SU-DHL-6 (cell line): ENCODE results near the gene HPRT1.

Source experiments
- CTCF ChIP-seq: fragments of 200-600 bp; sonication (generic); IDR thresholded peaks from one replicate; pipeline ENCODE4 v1.5.1; 2017; ENCODE audit warnings: antibody characterized with exemption, mild to moderate bottlenecking, low read length, moderate library complexity; ENCODE audit not compliant: insufficient read depth, poor library complexity, severe bottlenecking
- EZH2phosphoT487 ChIP-seq: fragments of 200-600 bp; sonication (generic), shearing (Covaris generic); conservative IDR thresholded peaks from 2 replicates; pipeline ENCODE4 v1.6.1; 2018; ENCODE audit warnings: mild to moderate bottlenecking, antibody characterized with exemption, low read length, moderate library complexity, mixed read lengths

GRCh38 chrX:134419784-134420183 lies 40.2 kb upstream of the HPRT1 start:
- TF ChIP-seq CTCF (no peak), EZH2phosphoT487 (no peak)
